Measurements from ENCODE around the gene KRTAP19-6.

KRTAP19-6 gene

DNA sequence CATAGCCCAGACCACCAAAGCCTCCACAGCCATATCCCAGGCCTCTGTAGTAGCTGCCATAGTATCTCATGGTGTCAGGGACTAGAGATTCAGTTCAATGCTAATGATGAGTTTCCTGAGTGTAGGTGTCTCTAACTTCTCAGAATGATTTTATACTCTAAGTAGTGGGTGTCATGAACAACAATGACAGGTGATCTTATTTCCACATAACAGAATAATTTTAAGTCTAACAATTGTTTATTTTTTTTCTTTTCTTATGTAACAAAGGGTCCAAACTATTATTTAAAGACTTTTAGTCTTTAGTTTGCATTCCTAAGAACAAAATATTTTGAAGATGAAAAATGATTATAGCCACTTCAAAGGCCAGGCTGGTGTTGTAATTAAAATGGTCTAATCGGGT, at the start of gene KRTAP19-6:
TSS of gene KRTAP19-6 (minus strand) at position 101 of the 400 bp plus-strand sequence. CDS start at position 70, 31 bp downstream.
- no peak for DNase-seq

DNA sequence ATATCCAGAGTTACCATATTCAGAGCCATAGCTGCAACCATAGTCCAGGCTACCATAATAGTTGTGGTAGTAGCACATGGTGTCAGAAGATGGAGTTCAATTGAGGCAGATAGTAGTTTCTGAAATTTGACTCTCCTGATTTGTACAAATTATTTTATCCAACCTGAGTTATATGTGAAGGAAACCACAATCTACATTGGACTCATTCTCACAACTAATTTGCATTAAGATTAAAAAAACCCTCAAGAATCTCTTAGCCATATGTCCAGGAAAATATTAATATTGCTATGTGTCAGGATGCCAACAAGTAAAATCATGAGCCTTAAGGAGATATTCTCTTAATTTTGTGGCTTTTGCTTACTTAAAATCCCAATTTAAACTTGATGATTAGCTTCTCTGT, 48.6 kb upstream of the KRTAP19-6 start, which contains the start of gene KRTAP22-2:
TSS of gene KRTAP22-2 (minus strand) at position 101 of the 400 bp plus-strand sequence.
- no peak for DNase-seq

DNA sequence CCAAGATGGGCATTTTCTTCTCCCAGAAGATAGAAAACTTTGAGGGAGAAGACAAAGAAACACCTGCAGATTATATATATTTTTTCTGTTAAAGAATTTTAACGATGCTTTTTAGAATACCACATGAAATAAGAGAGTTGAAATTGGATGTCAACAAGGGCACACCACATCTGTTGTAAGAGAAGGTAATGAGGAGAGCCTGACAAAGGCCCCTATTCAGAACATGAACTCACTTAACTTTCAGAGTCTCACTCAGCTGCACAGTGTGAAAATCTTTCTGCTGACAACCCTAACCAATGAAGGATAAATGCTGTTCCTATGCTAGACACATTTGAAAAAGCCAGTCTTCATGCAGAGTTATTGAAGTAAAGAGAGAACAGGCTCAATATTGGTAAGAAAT, 41.2 kb upstream of the KRTAP19-6 start:
- DNase-seq, result no peak

GRCh38 chr21:30580132-30580531, 38.5 kb upstream of the KRTAP19-6 start:
- DNase-seq, result no peak

GRCh38 chr21:30579346-30579745, 37.7 kb upstream of the KRTAP19-6 start:
- no peak for DNase-seq

GRCh38 chr21:30577766-30578165, 36.1 kb upstream of the KRTAP19-6 start:
- DNase-seq, result no peak

DNA sequence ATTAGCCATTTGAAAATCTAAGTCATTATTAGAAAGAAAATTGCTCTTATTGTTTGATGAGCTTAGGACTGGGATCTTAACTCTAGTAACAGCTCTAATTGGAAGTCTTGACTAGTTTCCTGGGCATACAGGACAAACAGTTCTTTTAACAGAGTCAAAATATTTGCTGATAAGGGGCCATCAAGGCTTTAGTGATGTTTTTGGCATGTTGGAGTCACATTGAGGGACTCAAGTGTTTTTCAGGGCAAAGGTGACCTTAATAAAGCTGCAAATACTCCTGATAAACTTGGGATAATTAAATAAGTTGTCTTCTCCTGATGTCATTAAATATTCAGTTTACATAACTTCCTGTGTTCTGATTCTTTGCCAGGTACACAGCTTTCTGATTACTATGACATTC, 26.0 kb upstream of the KRTAP19-6 start:
- DNase-seq, result no peak

DNA sequence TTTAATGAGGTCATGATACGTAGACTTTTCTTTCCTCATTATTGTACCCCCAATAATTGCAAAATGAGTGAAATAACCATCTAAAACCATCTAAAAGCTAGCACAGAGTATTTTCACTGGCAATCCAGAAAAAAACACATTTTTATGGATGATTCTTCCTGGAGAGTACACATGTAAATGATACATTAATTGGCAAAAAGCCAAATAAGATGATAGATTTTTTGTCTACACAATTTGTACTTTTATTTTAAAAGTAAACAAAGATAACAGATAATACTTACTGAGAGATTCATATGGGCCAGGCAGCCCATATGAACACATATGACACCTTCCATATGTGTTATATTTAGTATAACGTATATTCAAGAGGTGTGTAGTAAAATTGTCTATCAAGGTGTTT, 22.0 kb upstream of the KRTAP19-6 start:
- no peak for DNase-seq

DNA sequence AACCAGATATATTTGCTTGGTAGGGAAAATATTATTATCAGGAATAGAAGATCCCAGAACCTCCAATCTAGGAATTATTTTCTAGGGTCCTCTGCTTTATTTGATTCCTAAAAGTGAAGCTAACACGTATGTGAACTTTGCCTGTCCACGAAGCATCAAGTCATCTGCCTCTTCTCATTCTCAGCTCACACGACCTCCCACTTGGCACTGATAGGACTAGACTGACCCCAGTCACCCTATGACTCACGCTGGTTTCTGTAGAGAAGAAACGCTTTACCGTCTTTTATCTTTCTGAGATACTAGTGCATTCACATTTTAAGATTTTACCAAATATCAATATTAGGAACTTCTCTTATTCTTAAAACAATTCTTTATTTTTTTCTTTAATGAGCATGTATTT, 21.4 kb upstream of the KRTAP19-6 start:
- no peak for DNase-seq

- DNase-seq, result no peak
Observed at GRCh38 chr21:30561957-30562356, 20.3 kb upstream of the KRTAP19-6 start.

- no peak for DNase-seq
Observed at GRCh38 chr21:30561264-30561895, 19.7 kb upstream of the KRTAP19-6 start, which contains the start of gene KRTAP19-7. KRTAP19-7 (minus strand) TSS chr21:30561314; CDS start chr21:30561289, 25 bp downstream.

GRCh38 chr21:30555095-30555494, 13.4 kb upstream of the KRTAP19-6 start:
- DNase-seq, result no peak

DNA sequence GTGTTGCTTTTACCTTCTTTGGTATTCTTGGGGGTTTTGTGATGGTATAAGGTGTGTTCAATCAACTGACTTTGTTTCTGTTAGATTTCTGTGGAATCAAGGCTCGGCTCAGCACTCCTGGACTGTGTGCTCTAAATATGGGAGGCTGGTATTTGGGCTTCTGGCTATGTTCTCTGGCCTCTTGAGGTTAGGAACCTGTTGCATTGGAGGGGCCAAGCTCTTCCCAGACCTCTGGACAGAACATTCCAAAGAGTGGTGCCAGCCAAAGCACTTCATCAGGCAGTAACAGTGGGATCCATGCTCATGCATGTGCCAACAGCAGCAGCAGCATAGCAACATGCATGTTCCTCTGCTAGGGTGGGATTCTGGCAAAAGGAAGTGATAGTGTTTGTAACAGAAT, 11.1 kb upstream of the KRTAP19-6 start:
- DNase-seq, result no peak

DNA sequence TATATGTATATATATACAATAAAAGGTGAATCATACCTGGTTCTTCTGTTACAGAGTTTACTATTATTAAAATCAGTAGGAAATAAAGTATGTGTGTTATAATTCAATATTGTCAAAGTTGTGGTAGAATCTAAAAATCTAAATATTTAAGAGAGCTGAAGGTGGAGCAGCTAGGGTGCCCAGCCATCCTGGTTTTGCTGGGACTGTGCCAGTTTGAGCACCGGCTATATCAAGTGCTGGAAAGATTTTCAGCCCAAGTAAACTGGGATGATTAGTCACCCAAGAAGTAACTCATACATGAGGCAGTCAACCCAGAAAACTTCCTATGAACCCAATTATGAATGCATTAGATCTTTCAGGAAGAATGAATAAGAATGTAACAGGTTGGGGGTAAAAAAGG, 22.8 kb downstream of the KRTAP19-6 start:
- no peak for DNase-seq

DNA sequence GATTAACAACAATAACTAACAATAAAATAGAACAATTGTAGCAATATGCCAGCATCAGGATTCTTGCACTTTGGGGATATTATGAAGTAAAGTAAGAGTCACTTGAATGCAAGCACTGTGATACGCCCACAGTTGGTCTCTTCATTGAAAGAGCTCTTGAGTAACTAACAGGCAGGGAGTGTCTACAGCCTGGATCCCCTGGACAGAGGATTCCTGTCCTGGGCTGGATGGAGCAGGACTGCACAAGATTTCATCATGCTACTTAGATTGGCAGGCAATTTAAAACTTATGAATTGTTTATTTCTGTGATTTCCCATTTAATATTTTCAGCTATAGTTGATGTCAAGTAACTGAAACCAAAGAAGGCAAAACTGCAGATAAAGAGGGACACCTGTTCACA, 26.0 kb downstream of the KRTAP19-6 start:
- DNase-seq, result no peak

DNA sequence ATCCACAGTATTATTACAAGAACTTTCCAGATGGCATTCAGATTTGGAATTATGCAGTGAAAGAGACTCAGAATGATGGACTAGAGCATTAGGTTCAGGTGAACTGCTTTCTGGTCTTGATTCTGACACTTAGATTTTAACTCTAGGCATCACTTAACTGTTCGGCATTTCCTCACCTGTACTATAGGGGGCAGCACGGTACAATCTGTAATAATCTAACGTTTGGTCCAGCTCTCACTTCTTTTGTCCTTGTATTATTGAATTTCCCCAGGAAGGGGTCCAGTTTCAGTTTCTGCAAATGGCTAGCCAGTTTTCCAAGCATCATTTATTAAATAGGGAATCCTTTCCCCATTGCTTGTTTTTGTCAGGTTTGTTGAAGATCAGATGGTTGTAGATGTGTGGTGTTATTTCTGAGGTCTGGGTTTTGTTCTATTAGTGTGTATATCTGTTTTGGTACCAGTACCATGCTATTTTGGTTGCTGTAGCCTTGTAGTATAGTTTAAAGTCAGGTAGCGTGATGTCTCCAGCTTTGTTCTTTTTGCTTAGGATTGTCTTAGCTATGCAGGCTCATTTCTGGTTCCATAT, 36.0 kb downstream of the KRTAP19-6 start:
- DNase-seq, result peak; percentile 2

DNA sequence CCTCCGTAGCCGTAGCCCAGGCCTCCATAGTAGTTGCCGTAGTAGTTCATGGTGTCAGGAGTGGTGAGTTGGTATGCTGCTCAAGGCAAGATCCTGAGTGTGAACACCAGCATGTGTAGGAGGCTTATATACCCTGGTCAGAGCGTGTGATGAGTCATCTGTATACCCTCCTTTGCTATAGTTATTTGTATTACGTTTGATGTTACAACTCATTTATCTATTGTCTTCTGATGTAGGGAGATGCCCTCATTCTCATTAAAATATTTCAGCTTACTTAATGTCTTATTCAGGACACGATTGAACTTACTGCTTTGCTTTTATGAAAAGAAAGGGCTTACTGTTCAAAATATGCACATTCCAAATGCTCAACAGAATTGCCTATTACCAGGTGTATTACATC, 39.6 kb downstream of the KRTAP19-6 start, which contains the start of gene KRTAP19-5:
TSS of gene KRTAP19-5 (minus strand) at position 101 of the 400 bp plus-strand sequence. CDS start at position 50, 51 bp downstream.
- DNase-seq, result no peak

- no peak for DNase-seq
Observed at GRCh38 chr21:30497065-30497464, 44.6 kb downstream of the KRTAP19-6 start, which contains the start of gene KRTAP19-4. KRTAP19-4 (minus strand) TSS chr21:30497165; CDS start chr21:30497110, 55 bp downstream.

- no peak for DNase-seq
Observed at GRCh38 chr21:30491963-30492428, 49.7 kb downstream of the KRTAP19-6 start, which contains the start of gene KRTAP19-3. KRTAP19-3 (minus strand) TSS chr21:30492013; CDS start chr21:30491957, 56 bp downstream.

Measured in CD4-positive, alpha-beta T cell treated with Interleukin-12 subunit alpha and Interleukin-12 subunit beta, for 1 hour (primary cell).